GM21390 (cell line): ENCODE data around the gene CASP9.

ENCODE experiments used
- ATAC-seq: cut with Tn5 transposase; IDR thresholded peaks from one replicate; pipeline ENCODE4 v1.9.1; 2021; ENCODE audit not compliant: unreplicated experiment

Gene CASP9

DNA sequence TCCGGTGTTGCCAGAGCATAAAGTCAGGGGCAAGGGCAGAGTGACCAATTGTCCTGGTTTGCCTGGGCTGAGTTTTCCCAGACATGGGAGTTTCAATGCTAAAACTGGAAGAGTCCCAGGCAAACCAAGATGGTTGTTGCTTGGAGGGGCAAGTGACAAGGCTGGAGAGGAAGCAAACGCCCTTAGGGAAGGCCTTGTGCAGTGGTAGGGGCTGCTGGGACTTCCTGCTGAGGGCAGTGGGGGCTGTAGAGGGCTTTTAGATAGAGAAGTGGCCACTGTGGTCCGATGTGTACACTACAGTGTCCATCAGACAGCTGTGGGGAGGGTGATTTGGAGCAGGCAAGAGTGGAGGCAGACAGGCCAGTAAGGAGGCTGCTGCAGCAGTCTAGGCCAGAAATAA is 74.4 kb downstream of the CASP9 start:
- no peak for ATAC-seq

GRCh38 chr1:15448877-15449462 is 75.0 kb downstream of the CASP9 start:
- ATAC-seq: no peak

- ATAC-seq: no peak
Measured at GRCh38 chr1:15446212-15446611, 77.8 kb downstream of the CASP9 start.

- ATAC-seq: no peak
Measured at GRCh38 chr1:15445390-15446122, 78.5 kb downstream of the CASP9 start.

DNA sequence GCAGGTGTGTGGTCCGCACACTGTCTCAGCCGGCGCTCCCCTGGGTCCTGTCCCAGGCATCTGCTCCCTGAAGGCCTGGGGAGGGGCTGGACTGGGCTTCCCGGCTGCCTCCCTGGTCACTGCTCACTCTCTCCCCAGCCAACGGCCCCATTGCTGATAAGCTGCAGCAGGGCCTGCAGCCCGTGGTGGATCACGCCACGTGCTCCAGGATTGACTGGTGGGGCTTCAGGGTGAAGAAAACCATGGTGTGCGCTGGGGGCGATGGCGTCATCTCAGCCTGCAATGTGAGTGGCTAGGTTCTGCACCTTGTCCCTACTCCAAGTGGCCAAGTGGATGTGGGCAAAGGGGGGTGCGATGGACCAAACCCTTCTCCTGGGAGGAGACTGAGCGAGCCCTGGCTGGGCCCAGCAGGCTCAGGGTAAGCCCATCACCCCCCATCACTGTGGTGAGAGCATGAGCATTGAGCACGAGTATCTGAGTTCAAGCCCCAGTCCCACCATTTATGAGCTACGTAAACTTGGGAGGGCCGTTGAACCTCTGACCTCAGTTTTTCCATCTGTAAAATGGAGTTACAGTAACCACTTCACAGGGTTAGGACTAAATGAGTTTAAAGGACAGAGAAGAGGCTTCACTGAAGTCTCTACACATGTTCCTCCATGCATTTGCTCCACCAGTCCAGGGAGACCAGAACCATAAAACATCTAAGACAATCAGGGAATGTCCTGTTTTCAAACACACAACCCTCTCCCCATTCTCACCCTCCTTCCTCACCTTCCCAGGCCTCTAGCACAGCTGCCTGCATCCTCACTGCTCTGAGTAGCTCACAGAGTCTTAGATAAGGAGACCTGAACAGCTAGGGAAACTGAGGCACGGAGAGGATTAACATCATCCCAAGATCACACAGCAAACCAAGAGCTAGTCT is 79.3 kb downstream of the CASP9 start:
- no peak for ATAC-seq

DNA sequence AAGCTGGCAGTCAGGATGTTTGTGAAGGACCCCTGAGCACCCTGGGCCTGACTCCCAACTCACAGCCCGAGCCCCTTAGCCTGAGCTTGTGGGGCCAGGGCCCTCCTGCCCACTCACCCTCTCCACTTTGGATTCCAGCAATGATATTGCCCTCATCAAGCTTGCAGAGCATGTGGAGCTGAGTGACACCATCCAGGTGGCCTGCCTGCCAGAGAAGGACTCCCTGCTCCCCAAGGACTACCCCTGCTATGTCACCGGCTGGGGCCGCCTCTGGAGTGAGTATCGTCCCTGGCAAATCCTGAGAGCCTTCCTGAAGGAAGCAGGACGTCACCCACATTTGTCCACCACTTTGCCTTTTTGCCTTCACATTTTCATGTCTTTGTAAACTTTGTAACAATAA is 80.7 kb downstream of the CASP9 start:
- no peak for ATAC-seq

GRCh38 chr1:15442759-15443158 is 81.3 kb downstream of the CASP9 start:
- no peak for ATAC-seq

DNA sequence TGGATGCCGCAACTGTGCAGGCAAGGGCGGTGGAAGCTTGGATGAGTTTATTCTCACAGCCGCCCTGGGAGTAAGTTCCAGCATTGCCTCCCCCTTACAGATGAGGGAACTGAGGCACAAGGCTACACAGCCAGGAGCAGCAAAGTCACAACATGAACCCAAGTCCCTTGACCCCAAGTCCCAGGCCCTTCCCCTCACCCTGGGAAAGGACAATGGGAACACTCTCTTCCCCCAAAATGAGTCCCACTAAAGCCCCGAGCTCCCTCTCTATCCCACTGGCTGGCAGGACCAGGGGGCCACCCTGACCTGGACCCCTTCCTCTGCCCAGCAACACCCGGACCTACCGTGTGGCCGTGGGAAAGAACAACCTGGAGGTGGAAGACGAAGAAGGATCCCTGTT is 81.9 kb downstream of the CASP9 start:
- no peak for ATAC-seq
